HG03039 (cell line): ENCODE data around the gene SLC25A4.
A peak's percentile ranks its signal among the peaks of the same experiment; 100 is the strongest.

Experiments used
- ATAC-seq: cut with Tn5 transposase; IDR thresholded peaks from one replicate; pipeline ENCODE4 v1.9.1; 2021; ENCODE audit warnings: mild to moderate bottlenecking, moderate library complexity; ENCODE audit not compliant: unreplicated experiment

Gene SLC25A4

DNA sequence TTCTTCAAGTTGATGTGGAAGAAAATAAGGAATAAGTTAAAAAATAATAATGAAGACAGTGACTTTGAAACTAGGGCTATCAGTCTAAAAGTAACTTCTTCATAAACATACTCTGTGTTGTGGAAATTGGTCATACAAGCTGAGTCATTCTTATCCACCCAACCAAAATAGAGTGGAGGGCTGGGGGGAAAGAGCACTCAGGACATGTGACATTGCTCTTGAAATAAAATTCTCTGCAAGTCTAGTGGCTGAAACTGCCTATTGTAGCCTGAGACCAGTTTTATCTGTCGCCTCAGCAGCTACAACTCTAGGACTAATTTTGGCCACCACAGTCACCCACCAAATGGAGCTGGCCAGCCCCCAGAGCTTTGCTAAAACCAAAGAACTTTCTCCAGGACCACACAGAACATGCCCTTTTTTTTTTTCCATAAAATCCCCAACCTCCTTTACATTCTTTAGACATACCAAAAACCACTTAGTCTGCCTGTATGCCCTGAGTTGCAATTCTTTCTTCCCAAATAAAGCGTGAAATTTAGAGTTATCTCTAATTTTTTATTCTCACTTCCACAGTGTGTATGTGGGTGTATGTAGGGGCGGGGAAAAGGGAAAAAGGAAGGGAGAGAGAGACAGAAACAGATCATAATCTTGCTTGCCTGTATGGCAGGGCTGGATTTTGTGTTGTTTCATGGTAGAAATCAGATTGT lies 23.0 kb upstream of the SLC25A4 start:
- ATAC-seq = no peak

DNA sequence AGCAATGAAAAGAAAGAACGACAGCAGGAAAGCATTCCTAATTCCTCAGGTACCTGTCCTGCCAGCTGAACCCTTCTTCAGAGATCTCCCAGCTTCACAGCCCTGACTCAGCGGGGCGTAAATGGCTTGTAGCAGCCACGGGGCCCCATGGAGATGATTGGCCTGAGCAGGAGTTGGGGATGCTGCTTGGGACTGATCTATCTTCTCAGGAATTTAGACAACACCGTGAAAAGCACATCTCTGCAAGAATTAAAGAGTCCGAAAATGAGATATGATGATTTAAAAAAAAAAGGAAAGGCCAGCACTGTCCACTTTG lies 22.5 kb upstream of the SLC25A4 start:
- no peak for ATAC-seq

DNA sequence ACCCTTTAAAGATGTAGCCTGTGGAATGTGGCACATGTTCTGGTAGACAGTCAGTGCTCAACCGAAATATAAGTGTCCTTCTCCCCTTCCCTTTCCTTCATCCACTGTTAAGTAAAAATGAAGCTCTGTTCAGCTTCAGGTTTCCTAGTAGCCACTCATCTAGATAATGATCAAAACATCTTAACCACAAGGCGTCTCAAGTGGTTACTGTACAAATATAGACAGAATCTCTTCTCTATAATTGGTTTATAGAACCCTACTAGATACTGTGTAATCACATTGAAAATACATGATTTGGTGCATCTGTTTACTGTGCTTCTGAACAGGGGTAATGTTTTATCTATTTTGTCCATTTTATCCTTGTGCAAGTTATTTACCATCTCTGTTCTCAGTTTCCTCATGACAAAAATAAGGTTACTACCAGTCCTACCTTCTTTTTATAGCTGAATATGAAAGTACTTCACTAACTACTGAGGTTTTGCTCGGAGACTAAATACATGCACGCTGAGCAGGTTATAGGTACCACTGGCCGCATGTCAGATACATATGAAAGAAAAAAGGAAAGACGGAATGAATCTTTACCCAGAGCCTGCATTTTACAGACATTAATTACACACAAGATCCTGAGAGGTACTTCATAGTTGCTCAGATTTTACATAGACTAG lies 20.3 kb upstream of the SLC25A4 start:
- peak; percentile 47 for ATAC-seq

DNA sequence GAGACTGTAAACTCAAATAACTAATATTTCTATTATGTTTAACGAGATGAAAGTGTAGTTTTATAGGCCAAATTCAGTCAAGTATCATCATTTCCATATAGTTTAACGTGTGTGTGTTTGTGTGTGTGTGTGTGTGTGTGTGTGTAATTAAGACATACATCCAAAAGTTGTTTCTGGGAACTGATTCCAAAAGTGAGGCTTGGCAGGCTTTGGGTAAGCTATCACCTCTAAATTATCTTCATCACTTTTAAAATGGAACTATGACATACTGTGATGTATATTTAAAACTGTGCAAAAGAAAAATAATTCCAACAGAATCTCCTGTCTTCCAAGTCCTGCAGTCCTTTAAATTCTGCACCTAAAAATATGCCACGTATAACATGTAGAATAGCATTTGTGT lies 19.1 kb upstream of the SLC25A4 start:
- ATAC-seq = no peak

DNA sequence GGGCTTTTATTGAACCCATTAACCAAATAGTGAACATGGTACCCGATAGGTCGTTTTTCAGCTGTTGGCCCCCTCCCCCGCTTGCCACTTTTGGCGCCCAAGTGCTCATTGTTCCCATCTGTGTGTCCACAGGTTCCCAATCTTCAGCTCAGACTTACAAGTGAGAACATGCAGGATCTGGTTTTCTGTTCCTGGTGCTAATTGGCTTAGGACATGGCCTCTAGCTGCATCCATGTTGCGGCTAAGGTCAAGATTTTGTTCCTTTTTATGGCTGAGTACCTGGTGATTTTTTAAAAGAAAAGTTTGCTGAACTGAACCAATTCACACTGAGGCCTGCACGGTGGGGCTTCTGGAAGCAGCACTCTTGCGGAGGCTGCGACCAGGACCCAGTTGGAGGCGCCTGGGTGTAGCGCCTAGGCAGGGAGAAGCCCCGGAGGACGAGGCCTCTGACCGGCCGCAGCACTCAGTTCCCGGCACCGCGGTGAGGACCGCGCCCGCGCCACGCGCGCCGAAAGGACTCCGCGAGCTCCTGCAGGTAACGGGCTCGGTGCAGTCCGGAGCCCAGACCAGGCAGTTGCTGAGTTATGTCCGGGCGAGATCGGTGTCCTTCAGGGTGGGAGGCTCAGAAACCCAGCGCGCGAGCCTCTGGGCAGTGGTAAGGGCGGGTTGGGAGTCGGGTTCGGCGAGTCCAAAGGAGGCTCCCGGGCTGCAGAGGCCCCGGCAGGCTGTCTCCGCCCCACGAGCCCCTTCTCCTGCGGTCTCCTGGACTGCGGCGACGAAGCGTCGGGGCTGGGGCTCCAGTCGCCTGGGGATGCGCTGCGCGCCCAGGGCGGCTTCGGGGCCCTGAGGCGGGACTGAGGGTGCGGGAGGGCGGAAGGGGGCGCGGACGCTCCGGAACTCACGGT lies 15.8 kb upstream of the SLC25A4 start:
- ATAC-seq = no peak

DNA sequence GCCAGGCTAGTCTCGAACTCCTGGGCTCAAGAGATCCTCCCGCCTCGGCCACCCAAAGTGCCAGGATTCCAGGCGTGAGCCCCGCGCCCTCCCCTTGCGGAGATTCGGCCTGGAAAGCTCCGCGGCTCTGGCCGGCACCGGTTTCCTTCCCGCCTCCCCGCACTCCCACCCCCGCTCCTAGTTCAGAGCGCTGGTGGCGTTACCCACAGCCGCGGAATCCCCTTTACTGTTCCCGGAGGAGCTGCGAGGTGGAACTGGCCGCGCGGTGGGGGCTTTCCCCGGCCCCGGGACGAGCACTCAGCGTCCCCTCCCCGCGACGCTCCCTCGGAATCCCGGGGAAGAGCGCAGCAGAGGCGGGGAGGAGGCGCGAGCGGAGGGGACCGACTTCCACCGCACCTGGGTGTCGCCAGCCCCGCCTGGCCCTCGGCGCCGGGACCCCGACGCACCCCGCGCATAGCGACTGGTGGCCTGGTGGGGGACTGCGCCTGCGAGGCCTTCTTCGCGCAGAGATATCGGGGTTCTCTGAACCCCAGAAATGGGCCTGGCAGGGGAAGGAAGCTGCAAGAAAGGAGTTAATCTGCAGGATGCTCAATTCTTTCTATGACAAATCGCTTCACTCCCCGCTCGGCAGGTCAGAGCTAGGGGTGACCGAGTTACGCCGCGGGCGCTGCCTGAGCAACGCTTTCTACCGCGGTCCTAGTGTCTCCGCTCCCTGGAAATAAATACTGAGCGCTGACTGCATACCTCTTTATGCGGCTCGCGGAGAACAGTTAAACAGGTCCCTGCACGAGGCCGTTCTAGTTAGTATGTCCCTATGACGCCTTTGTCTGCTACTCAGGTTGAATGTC lies 14.6 kb upstream of the SLC25A4 start:
- ATAC-seq = no peak

DNA sequence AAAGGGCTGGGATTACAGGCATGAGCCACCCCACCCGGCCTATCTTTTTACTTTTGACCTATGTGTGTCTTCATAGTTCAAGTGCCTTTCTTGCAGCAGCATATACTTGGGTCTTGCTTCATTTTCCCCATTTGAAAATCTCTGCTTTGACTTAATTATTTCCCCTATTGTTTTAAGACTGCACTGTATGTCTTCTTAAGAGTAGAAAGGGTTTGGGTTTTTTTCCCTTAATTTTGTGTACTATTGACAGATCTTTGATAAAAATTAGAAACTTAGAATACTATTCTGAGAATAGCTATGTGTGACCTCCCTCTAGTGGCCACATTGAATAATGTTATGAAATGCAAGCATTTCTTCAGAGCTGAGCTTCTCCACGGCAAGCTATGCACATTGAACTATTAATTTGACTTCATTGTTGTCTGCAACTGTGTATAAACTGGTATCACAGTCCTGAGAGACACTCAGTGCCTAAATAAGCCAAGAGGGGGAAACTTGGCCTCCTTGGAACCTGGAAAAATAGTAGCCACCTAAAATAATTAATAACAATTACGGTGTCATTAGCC lies 8.7 kb upstream of the SLC25A4 start:
- no peak for ATAC-seq

DNA sequence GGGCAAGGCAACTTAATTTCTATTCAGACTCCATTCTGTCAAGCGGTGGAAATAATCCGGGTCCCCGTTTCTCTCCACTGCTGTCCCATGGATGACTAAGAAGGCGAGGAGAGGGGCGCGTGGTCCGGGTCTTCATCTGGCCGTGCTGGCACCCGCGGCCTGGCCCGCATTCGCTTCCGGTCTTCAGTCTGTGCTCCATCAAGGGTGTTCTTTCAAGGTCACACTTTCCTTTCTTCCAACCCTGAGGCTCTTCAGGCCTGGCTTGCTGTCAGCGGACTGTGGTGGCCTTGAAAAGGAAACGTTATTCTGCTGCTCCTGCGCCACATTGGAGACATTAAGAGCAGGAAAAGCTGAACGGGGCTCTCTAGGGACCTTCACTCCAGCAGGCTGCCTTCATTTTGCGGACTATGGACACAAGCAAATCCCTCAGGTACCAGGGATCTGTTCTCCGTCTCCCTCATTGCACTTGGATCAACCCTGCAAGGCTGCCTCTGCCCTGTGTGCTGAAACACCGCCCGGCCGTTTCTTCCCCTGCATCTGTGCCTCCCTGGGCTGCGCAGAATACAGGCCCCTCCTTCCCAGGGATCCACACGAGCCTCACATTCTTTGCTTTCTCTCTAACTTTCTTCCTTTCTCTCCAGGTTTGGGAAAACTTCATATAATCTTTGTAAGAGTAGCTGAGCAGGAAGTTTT lies 5.7 kb upstream of the SLC25A4 start:
- ATAC-seq = no peak

DNA sequence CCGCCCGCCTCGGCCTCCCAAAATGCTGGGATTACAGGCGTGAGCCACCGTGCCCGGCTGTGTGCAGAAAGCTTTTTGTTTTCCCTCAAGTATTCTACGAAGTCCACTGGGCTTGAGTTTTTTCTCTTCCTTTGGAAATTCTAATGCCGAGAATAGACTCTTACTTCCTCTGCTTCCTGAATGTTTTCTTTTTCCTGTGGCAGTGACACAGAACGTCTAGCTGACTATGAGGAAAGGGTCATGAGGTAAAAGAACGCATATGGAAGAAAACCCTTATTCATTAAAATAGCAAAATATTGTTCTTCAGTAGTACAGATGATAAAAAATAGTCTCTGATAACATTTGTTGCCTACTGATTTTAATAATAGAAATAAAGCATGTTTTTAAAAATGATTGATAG lies 4.9 kb upstream of the SLC25A4 start:
- ATAC-seq = no peak

DNA sequence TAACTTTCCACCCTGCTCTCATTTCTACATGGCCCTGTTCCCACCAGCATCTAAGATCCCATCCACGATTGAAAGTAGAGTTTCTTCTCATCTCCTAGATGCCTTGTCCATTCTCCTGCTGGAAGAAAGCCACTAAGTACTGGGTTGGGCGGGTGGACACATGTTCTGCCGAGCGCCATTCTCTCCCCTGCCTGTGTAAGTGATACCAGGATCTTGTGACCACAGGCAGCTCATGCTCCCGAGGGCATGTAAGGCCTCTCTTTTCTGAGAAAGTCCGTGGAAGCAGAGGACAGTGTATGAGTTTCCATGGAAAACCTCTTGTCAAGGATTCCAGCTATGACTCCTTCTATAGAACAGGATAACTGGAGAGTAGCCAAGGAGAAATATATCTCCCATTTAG lies 3.3 kb upstream of the SLC25A4 start:
- ATAC-seq = no peak

DNA sequence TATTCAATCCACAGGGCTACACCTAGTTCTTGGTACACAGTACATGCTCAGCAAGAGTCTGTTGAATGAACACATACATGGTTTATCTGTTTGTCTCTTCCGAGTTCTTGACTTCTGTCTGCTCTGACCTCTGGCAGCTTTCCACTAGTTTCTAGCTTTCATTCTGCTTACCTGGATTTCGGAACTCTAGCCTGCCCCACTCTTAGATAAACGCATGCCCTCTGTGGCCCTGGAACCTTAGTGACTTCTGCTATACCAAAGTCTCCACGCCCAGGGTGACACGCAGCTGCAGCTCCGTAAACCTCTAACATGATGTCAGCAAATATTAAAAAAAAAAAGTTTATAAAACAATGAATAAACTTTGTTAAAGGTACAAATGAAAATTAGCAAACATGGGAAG lies 1.3 kb upstream of the SLC25A4 start:
- no peak for ATAC-seq

DNA sequence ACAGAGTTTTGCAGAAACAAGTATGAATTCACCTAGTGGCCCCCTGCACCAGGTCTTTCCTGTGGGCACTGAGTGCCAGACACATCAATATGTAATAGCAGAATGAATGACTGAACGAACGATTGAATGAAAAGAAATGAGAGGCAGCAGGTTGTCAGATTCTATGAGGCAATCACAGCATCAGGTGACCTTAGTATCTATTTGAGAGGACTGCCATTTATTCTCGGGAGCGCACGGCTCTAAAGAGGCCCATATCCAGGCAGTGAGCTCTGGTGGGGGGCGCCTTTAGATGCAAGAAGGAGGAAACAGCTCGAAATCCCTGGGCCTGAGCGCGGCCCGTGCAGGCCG lies 528 bp upstream of the SLC25A4 start:
- no peak for ATAC-seq

DNA sequence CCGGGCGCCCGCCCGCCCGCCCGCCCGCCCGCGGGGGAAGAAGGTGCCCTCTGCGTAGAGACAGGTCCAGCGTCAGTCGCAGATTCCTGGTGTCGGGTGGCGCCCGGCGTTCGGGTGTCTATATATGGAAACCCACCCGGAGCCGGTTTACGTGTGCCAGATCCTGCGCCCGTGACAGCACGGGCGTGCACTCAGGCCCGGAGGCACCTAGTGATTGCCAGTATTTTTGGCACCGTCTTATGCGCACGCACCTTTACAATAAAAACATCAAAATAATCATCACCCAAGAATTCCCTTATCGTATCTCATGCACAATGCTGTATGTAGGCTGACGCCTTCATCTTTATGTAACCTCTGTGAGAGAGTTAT lies 519 bp downstream of the SLC25A4 start:
- peak; percentile 20 for ATAC-seq

DNA sequence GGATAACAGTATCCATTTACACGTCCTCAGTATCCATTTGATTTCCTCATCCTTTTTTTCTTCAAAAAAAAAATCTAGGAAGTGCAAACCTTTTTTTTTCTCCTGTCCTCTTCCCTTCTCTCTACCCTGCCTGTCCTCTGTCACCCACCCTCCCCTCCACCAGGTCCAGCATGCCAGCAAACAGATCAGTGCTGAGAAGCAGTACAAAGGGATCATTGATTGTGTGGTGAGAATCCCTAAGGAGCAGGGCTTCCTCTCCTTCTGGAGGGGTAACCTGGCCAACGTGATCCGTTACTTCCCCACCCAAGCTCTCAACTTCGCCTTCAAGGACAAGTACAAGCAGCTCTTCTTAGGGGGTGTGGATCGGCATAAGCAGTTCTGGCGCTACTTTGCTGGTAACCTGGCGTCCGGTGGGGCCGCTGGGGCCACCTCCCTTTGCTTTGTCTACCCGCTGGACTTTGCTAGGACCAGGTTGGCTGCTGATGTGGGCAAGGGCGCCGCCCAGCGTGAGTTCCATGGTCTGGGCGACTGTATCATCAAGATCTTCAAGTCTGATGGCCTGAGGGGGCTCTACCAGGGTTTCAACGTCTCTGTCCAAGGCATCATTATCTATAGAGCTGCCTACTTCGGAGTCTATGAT lies 1.7 kb downstream of the SLC25A4 start:
- ATAC-seq = no peak

DNA sequence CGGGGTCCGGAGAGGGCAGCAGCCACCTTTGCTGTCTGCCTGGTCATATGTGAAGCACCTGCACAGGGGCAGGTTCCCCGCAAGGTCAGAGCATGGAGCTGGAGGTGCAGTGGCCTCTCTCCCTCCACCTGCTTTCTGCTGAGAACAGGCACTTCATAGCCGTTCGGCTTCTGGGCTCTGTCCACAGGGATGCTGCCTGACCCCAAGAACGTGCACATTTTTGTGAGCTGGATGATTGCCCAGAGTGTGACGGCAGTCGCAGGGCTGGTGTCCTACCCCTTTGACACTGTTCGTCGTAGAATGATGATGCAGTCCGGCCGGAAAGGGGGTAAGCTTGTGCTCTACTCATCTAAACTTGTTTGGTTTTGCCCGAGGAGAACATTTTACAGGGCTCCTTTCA lies 2.5 kb downstream of the SLC25A4 start:
- no peak for ATAC-seq

DNA sequence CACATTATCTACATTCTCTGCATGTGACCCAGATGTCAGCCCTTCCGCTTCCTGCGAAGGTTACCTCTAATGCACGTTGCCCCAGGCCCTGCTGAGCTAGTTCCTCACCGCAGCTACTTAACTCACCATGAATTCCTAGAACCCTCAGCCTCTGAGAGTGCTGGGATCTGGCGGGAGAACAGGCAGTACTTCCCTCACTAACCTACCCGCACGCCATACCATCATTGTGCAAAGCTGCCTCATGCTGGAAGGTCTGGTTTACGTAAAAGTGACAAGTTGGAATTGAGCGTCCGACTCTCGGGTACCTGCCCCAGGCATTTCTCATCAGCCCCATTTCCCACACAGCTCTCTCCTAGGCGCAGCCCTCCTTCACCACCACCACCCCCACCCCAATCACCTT lies 6.3 kb downstream of the SLC25A4 start:
- no peak for ATAC-seq

DNA sequence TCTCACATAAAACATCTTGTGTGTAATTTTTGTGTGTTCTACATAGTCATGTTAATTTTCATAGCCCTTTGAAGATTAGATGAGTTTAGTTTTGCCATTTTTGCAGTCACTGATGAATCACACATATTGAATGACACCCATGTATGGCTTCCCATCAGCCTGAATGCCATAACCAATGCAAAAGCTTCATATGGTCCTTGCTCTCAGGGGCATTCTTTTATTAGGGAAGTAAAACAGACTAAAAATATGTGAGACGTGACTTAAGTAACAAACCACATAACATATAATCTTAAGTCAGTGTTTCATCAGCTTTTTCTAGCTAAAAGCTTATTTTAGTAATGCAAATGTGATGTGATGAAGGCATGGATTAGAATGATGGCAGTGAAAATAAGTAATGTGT lies 8.2 kb downstream of the SLC25A4 start:
- no peak for ATAC-seq

DNA sequence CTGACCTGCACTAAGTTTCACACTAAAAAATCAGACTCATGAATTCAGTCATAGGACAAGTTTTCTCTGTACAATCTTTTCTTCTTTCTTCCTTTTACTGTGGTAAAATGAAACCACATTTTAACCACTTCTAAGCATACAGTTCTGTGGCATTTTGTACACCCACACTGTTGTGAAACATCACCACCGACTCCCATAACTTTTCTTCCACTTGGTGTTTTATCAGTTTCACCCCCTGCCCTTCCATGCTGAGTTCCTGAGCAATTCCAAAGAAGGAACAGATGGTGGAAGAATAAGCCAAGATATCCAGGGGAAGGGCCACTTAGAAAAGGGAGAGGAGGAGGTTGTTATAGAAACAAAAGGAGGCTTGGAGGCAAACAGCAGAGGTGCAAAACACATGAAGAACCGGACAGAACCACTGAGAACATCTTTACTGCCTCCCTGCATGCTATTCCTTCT lies 22.6 kb downstream of the SLC25A4 start:
- ATAC-seq = peak; percentile 90

DNA sequence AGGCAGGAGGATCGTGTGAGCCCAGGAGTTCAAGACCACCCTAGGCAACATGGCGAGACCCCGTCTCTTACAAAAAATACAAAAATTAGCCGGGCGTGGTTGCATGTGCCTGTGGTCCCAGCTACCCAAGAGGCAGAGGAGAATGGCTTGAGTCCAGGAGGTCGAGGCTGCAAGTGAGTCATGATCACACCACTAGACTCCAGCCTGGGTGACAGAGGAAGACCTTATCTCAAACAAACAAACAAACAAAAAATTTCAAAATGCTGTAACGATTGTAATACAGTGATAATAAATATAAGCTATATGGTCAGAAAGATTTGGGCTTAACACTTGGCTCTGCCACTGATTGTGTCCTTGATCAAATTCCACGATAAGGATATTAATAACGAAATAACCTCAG lies 24.2 kb downstream of the SLC25A4 start:
- ATAC-seq = no peak
